HEK293 (cell line): ENCODE data around the gene RNF224.

ENCODE experiments used
- CTCF ChIP-seq: fragments of 450-650 bp; formaldehyde crosslinking; IDR thresholded peaks from 2 replicates; pipeline ENCODE4 v1.5.1; 2016; ENCODE audit warnings: missing biosample characterization, missing genetic modification characterization
- HOXA7 ChIP-seq: sonication (generic); formaldehyde crosslinking; IDR thresholded peaks from 2 replicates; pipeline ENCODE4 v1.8.1; 2022; ENCODE audit warnings: missing genetic modification reagents, borderline replicate concordance
- KLF7 ChIP-seq: fragments of 450-650 bp; formaldehyde crosslinking; IDR thresholded peaks from 2 replicates; pipeline ENCODE4 v1.5.1; 2016; ENCODE audit warnings: missing biosample characterization, missing genetic modification characterization, borderline replicate concordance
- MZF1 ChIP-seq: fragments of 450-650 bp; formaldehyde crosslinking; IDR thresholded peaks from 2 replicates; pipeline ENCODE4 v1.5.1; 2017; ENCODE audit warnings: missing biosample characterization, missing genetic modification characterization, borderline replicate concordance
- SP2 ChIP-seq: fragments of 450-650 bp; formaldehyde crosslinking; IDR thresholded peaks from 2 replicates; pipeline ENCODE4 v1.5.1; 2016; ENCODE audit warnings: missing biosample characterization, missing genetic modification characterization
- TSHZ1 ChIP-seq: fragments of 450-650 bp; formaldehyde crosslinking; IDR thresholded peaks from 2 replicates; pipeline ENCODE4 v1.5.1; 2016; ENCODE audit warnings: missing biosample characterization, missing genetic modification characterization, borderline replicate concordance
- ZBTB10 ChIP-seq: fragments of 450-650 bp; formaldehyde crosslinking; IDR thresholded peaks from 2 replicates; pipeline ENCODE4 v1.5.1; 2016; ENCODE audit warnings: missing biosample characterization, missing genetic modification characterization
- ZEB2 ChIP-seq: fragments of 450-650 bp; formaldehyde crosslinking; IDR thresholded peaks from 2 replicates; pipeline ENCODE4 v1.5.1; 2016; ENCODE audit warnings: missing biosample characterization, missing genetic modification characterization
- ZNF114 ChIP-seq: fragments of 450-650 bp; formaldehyde crosslinking; IDR thresholded peaks from 2 replicates; pipeline ENCODE4 v1.5.0; 2017; ENCODE audit warnings: missing biosample characterization, missing genetic modification characterization
- ZNF211 ChIP-seq: fragments of 450-650 bp; formaldehyde crosslinking; IDR thresholded peaks from 2 replicates; pipeline ENCODE4 v1.5.1; 2016; ENCODE audit warnings: low read depth, missing biosample characterization, missing genetic modification characterization
- ZNF280D ChIP-seq: fragments of 450-650 bp; formaldehyde crosslinking; IDR thresholded peaks from 2 replicates; pipeline ENCODE4 v1.5.1; 2016; ENCODE audit warnings: missing biosample characterization, missing genetic modification characterization
- ZNF302 ChIP-seq: fragments of 450-650 bp; formaldehyde crosslinking; IDR thresholded peaks from 2 replicates; pipeline ENCODE4 v1.5.1; 2016; ENCODE audit warnings: missing biosample characterization, missing genetic modification characterization, low read depth
- ZNF341 ChIP-seq: fragments of 450-650 bp; formaldehyde crosslinking; IDR thresholded peaks from 2 replicates; pipeline ENCODE4; 2016; ENCODE audit warnings: low read depth, missing biosample characterization, missing genetic modification characterization
- ZNF362 ChIP-seq: fragments of 450-650 bp; formaldehyde crosslinking; IDR thresholded peaks from 2 replicates; pipeline ENCODE4 v1.5.1; 2016; ENCODE audit warnings: missing biosample characterization, missing genetic modification characterization
- ZNF394 ChIP-seq: fragments of 450-650 bp; formaldehyde crosslinking; IDR thresholded peaks from 2 replicates; pipeline ENCODE4 v1.5.1; 2016; ENCODE audit warnings: missing biosample characterization, missing genetic modification characterization, mild to moderate bottlenecking, moderate library complexity, borderline replicate concordance
- ZNF426 ChIP-seq: fragments of 450-650 bp; formaldehyde crosslinking; IDR thresholded peaks from 2 replicates; pipeline ENCODE4 v1.5.1; 2017; ENCODE audit warnings: missing biosample characterization, missing genetic modification characterization, mild to moderate bottlenecking, inconsistent platforms, moderate library complexity
- ZNF513 ChIP-seq: fragments of 450-650 bp; IDR thresholded peaks from 2 replicates; pipeline ENCODE4 v1.5.1; 2018; ENCODE audit warnings: missing biosample characterization, missing genetic modification characterization
- ZNF571 ChIP-seq: fragments of 450-650 bp; formaldehyde crosslinking; IDR thresholded peaks from 2 replicates; pipeline ENCODE4 v1.5.0; 2017; ENCODE audit warnings: missing biosample characterization, missing genetic modification characterization
- ZNF629 ChIP-seq: fragments of 450-650 bp; formaldehyde crosslinking; IDR thresholded peaks from 2 replicates; pipeline ENCODE4 v1.5.1; 2017; ENCODE audit warnings: missing biosample characterization, missing genetic modification characterization
- ZNF639 ChIP-seq: fragments of 450-650 bp; formaldehyde crosslinking; IDR thresholded peaks from 2 replicates; pipeline ENCODE4 v1.5.1; 2016; ENCODE audit warnings: missing biosample characterization, missing genetic modification characterization
- ZNF660 ChIP-seq: fragments of 450-650 bp; IDR thresholded peaks from 2 replicates; pipeline ENCODE4 v1.5.1; 2018; ENCODE audit warnings: missing biosample characterization, mild to moderate bottlenecking, missing genetic modification characterization
- ZNF776 ChIP-seq: fragments of 450-650 bp; formaldehyde crosslinking; IDR thresholded peaks from 2 replicates; pipeline ENCODE4 v1.5.0; 2017; ENCODE audit warnings: missing biosample characterization, missing genetic modification characterization, borderline replicate concordance
- ZSCAN16 ChIP-seq: fragments of 450-650 bp; formaldehyde crosslinking; IDR thresholded peaks from 2 replicates; pipeline ENCODE4 v1.5.1; 2016; ENCODE audit warnings: missing biosample characterization, missing genetic modification characterization

RNF224 gene

GRCh38 chr9:137217276-137218211 lies 9.8 kb upstream of the RNF224 start (continued):
- TF ChIP-seq CTCF (tag by site-specific recombination): peak; percentile 59
- peak; percentile 25; the same call in 1 of the 2 replicates for TF ChIP-seq ZNF341 (tag by site-specific recombination)
- no peak for TF ChIP-seq ZNF394 (tag by site-specific recombination)
- no peak for TF ChIP-seq ZNF639 (tag by site-specific recombination)
- TF ChIP-seq ZNF571: no peak
- no peak for TF ChIP-seq ZNF302 (tag by site-specific recombination)
- no peak for TF ChIP-seq ZNF362
- TF ChIP-seq ZNF426 (tag by site-specific recombination): no peak
- no peak for TF ChIP-seq ZNF513 (tag by site-specific recombination)
- TF ChIP-seq ZNF114 (tag by site-specific recombination): no peak
- no peak for TF ChIP-seq ZNF280D (tag by site-specific recombination)
- TF ChIP-seq ZEB2 (tag by site-specific recombination): no peak
- peak; percentile 79 for TF ChIP-seq SP2 (tag by site-specific recombination)
- TF ChIP-seq ZNF660: 0 out of 2 replicates have a peak, but pooled peaks have one; percentile 10
- TF ChIP-seq HOXA7 (CRISPR knock-in tag): no peak
- no peak for TF ChIP-seq ZSCAN16
- TF ChIP-seq TSHZ1: no peak
- TF ChIP-seq ZNF211 (tag by site-specific recombination): no peak
- TF ChIP-seq ZNF776 (tag by site-specific recombination): no peak
- TF ChIP-seq MZF1 (tag by site-specific recombination): no peak
- TF ChIP-seq ZBTB10: no peak
- no peak for TF ChIP-seq ZNF629 (tag by site-specific recombination)
- TF ChIP-seq KLF7: no peak
